Left kidney (tissue), 2 donors: Measurements from ENCODE around the gene PDXP. TPM values are rescaled to one million over a fixed set of nuclear protein-coding genes. Genes with fewer than 3 reads are reported as not detected.
"Not testable (repeated sequence)": the region's sequence is repeated elsewhere in the genome, so short reads cannot be mapped to it uniquely, and the experiment has no call there.

Experiments
- DNase-seq: peaks from one replicate; pipeline ENCODE4 v3.0.0-alpha.2; 2013
- polyA plus RNA-seq: library from polyadenylated mRNA; unstranded; fragments of 120-200 nt; gene quantifications from one replicate; pipeline ENCODE4 v1.2.1, GENCODE V29; 2013; ENCODE audit not compliant: insufficient read length

Gene PDXP
- polyA plus RNA-seq, 1 donor, result 15.4 TPM

- no peak for DNase-seq
These were observed 17.0 kb upstream of the PDXP start for GRCh38 chr22:37641561-37641949.

- DNase-seq, result peak; percentile 76
These were observed 15.2 kb upstream of the PDXP start for GRCh38 chr22:37643225-37643847.

DNA sequence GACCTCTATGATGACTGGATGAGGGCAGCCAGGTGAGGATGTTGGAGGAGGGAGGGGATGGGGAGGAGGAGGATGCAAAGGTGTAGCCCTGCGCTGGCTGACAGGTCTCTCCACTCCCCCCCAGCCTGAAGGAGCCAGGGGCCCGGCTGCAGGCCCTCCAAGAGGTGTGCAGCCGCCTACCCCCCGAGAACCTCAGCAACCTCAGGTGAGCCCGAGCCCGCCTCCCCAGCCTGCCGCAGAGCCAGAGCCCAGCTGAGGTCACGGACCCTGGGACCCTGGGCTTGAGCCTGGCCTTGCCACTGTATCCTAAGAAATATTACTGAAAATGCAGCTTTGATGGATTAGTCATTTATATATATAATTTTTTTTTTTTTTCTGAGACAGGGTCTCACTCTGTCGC lies 11.2 kb upstream of the PDXP start:
- DNase-seq, result no peak

GRCh38 chr22:37647928-37648327 lies 10.6 kb upstream of the PDXP start:
- DNase-seq, result no peak

GRCh38 chr22:37650463-37651136 lies 7.9 kb upstream of the PDXP start:
- DNase-seq, result no peak

GRCh38 chr22:37654563-37655251 lies 3.8 kb upstream of the PDXP start:
- no peak for DNase-seq

DNA sequence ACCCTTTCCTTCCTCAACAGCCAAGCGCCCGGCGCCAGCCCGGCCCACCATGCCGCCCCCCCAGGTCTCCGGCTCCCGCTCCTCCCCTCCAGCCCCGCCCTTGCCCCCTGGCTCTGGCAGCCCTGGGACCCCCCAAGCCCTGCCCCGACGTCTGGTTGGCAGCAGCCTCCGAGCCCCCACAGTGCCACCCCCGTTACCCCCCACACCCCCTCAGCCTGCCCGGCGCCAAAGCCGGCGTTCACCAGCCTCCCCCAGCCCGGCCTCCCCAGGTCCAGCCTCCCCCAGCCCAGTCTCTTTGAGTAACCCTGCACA lies 3.3 kb upstream of the PDXP start:
- no peak for DNase-seq

DNA sequence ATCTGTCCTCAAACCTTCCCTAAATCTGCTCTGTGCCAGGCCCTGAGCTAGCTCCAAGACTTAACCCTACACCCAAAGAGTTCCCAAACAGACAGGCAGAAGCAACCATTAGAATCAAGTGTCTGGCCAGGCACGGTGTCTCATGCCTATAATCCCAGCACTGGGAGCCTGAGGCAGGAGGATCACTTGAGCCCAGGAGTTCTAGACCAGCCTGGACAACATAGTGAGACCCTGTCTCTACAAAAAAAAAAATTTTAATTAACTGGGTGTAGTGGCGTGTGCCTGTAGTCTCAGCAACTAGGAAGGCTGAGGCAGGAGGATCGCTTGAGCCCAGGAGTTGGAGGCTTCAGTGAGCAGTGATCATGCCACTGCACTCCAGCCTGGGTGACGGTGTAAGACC lies 1.9 kb upstream of the PDXP start:
- DNase-seq, result not testable (repeated sequence)

GRCh38 chr22:37657590-37658132 lies 862 bp upstream of the PDXP start:
- DNase-seq, result no peak

DNA sequence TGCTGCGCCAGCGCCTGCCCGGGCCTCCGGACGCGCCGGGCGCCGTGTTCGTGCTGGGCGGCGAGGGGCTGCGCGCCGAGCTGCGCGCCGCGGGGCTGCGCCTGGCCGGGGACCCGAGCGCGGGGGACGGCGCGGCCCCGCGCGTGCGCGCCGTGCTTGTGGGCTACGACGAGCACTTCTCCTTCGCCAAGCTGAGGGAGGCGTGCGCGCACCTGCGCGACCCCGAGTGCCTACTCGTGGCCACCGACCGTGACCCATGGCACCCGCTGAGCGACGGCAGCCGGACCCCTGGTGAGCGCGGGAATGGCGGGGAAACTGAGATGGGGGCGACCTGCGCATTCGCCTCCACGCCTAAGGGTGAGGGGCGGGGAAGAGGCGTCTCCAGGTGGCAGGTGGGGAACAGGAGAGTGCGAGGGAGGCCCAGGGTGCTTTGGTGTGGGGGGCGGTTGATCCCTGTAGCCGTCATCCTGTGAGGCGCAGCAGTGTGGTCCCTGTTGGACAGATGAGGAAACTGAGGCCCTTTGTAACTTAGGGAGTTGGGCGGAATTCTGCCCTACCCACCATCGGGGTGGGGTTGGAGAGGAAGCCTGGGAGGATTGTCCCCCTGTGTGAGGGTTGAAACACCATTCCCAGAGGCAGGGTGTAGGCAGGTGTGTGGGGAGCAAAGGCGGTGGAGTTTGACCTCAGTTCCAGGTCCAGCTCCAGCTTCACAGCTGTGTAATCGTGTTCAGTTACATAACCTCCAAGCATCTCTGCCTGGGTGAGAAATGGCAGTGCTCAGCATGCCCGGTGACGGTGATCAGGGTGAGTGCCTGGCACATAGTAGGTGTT lies 758 bp downstream of the PDXP start:
- no peak for DNase-seq

- no peak for DNase-seq
These were observed 1.6 kb downstream of the PDXP start for GRCh38 chr22:37659897-37660708.

DNA sequence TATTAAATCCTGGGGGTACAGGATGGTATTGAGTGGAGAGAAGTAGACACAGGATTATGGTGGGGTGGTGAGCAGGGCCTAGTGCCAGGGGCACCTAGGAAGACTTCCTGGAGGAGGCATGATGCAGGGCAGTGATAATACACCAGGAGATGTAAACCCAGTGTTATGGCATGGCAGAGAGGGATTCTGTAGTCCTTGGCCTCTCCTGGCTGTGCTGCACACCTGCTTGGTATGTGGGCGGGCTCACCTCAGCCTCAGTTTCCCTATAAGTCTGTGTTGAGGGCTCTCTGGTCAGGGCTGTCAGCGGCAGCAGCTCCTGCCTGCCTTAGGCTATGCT lies 2.2 kb downstream of the PDXP start:
- DNase-seq, result no peak

GRCh38 chr22:37661160-37661924 lies 2.8 kb downstream of the PDXP start:
- DNase-seq, result peak; percentile 55

DNA sequence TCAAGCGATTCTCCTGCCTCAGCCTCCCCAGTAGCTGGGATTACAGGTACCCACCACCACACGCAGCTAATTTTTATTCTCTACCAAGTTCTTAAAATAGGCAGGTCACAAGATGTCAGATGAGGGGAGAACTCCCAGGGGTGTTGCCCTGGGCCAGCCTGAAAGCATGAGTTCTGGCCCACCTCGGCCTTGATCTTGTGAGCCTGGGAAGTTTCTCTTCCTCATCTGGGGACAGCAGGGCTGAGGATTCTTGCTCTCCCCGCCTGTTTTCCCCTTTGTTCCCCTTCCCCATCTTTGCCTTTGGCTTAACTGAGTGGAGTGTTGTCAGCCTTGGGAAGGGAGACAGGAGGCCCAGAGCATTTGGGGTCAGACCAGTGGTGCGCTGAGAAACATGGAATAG lies 3.5 kb downstream of the PDXP start:
- DNase-seq, result no peak

- DNase-seq, result no peak
These were observed 5.1 kb downstream of the PDXP start for GRCh38 chr22:37663521-37664140.

- DNase-seq, result no peak
These were observed 6.0 kb downstream of the PDXP start for GRCh38 chr22:37664249-37665101.

- DNase-seq, result no peak
These were observed 7.0 kb downstream of the PDXP start for GRCh38 chr22:37665487-37665886.

DNA sequence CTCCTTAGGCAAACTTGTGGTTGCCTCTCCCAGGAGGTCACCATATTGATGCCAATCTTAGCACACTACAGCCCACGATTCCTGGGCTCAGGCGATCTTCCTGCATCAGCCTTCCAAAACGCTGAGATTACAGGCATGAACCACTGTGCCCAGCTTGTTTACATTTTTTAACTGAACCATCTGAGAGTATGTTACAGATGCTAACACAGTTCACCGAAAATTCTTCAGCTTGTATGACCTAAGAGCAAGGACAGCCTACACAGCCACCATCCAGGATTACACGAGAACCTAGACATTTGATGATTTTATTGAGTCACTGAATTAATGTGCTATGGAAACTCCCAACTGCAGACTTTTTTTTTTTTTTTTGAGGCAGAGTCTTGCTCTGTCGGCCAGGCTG lies 11.1 kb downstream of the PDXP start:
- DNase-seq, result no peak

GRCh38 chr22:37672206-37672919 lies 13.8 kb downstream of the PDXP start:
- no peak for DNase-seq
